ENCODE data around the gene SMAD4.

Gene SMAD4

DNA sequence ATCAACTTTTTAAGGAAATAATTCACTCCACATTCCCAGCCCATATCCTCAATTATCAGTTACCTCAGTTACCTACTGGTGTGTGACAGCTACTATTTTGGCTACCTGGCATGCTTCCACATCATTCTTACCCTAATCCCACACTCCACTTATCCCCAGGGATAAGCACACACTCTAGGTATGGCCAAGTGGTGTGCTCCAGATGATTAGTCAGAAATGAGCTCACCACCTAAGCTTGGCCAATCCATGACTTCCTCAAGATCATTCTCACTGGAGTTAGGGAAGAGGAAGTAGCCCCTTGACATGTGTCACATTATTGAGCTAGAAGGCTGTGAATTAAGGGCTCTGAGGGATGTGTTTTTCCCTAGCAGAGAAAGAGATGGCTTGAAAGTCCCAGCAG is 20.9 kb upstream of the SMAD4 start:
- H3K4me3 ChIP-seq (replicated peaks; ENCODE audit: low read depth, low read length) = no peak overlapping the region
- no peak for DNase-seq (ENCODE audit: extremely low read depth, low read depth)
- TF ChIP-seq, protein P1, sequence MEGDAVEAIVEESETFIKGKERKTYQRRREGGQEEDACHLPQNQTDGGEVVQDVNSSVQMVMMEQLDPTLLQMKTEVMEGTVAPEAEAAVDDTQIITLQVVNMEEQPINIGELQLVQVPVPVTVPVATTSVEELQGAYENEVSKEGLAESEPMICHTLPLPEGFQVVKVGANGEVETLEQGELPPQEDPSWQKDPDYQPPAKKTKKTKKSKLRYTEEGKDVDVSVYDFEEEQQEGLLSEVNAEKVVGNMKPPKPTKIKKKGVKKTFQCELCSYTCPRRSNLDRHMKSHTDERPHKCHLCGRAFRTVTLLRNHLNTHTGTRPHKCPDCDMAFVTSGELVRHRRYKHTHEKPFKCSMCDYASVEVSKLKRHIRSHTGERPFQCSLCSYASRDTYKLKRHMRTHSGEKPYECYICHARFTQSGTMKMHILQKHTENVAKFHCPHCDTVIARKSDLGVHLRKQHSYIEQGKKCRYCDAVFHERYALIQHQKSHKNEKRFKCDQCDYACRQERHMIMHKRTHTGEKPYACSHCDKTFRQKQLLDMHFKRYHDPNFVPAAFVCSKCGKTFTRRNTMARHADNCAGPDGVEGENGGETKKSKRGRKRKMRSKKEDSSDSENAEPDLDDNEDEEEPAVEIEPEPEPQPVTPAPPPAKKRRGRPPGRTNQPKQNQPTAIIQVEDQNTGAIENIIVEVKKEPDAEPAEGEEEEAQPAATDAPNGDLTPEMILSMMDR (IDR thresholded peaks at IDR 0.05; ENCODE audit: low read depth, low read length, missing control alignments) = no peak

DNA sequence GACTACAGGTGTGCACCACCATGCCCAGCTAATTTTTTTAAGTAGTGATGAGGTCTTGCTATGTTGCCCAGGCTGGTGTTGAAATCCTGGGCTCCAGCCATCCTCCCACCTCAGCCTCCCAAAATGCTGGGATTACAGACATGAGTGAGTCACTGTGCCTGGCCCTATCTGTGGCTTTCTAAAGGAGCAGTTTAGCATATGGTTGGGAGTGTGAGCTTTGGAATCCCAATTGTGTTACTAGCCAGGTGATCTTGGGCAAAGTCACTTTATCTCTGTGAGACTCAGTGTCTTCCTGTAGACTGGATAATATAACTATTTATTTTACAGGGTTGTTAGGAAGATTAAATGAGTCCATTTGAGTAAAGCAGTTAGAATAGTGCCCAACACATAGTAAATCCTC is 19.8 kb upstream of the SMAD4 start:
- DNase-seq (ENCODE audit: extremely low read depth, low read depth) = no peak
- TF ChIP-seq, protein P1 (IDR thresholded peaks at IDR 0.05; ENCODE audit: low read depth, low read length, missing control alignments) = no peak
- H3K4me3 ChIP-seq (replicated peaks; ENCODE audit: low read depth, low read length) = no peak overlapping the region

DNA sequence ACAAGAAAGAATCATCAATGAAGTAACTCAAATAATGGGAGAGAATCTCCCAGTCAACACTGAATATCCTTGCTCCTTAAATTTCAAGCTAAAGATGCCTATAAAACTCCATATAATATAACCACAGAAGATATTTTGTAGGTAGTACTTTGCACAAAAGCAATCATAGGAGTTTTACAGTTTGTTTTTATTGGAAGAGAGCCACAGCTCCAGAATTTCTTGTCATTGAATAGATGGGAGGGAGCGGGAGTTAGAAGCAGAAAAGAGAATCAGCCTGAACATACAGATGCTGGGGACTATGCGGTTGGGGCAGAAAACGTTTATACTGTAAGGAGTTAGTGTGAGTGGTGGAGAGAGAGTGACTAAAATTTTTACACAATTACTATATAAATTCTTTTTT is 18.3 kb upstream of the SMAD4 start:
- TF ChIP-seq, protein P1 (IDR thresholded peaks at IDR 0.05; ENCODE audit: low read depth, low read length, missing control alignments) = no peak
- no peak for DNase-seq (ENCODE audit: extremely low read depth, low read depth)
- no peak overlapping the region for H3K4me3 ChIP-seq (replicated peaks; ENCODE audit: low read depth, low read length)

DNA sequence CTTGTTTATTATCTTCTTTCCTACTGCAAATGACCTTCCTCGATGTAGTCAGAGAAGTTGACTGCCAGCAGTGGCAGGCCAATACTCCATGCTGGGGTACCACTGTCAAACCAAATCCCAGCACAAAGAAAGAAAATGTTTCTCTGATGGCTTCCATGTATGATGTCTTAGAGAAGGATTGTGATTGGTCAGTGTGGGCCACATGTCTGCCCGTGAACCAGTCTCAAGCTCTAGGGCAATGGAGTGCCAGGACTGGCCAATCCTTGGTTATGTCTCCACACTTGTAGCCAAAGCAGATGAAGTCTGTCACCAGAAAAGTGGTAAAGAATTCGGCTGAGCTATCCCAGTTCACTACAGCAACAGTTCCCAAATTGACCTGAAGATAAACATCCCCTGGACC is 17.6 kb upstream of the SMAD4 start:
- DNase-seq (ENCODE audit: extremely low read depth, low read depth) = no peak
- TF ChIP-seq, protein P1 (IDR thresholded peaks at IDR 0.05; ENCODE audit: low read depth, low read length, missing control alignments) = no peak
- no peak overlapping the region for H3K4me3 ChIP-seq (replicated peaks; ENCODE audit: low read depth, low read length)

DNA sequence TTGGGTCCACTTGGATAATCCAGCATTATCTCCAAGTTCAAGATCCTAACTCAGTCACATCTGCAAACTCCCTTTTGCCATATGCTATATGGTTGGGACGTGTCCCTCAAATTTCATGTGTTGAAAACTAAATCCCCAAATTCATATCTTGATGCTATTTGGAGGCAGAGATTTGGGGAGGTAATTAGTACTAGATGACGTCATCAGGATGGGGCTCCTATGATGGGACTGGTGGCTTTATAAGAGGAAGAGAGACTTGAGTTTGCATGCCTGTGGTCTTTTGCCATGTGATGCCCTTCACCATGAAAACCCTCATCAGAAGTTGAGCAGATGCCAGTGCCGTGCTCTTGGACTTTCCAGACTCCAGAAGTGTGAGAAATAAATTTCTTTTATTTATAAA is 16.8 kb upstream of the SMAD4 start:
- TF ChIP-seq, protein P1 (IDR thresholded peaks at IDR 0.05; ENCODE audit: low read depth, low read length, missing control alignments) = no peak
- no peak overlapping the region for H3K4me3 ChIP-seq (replicated peaks; ENCODE audit: low read depth, low read length)
- no peak for DNase-seq (ENCODE audit: extremely low read depth, low read depth)

DNA sequence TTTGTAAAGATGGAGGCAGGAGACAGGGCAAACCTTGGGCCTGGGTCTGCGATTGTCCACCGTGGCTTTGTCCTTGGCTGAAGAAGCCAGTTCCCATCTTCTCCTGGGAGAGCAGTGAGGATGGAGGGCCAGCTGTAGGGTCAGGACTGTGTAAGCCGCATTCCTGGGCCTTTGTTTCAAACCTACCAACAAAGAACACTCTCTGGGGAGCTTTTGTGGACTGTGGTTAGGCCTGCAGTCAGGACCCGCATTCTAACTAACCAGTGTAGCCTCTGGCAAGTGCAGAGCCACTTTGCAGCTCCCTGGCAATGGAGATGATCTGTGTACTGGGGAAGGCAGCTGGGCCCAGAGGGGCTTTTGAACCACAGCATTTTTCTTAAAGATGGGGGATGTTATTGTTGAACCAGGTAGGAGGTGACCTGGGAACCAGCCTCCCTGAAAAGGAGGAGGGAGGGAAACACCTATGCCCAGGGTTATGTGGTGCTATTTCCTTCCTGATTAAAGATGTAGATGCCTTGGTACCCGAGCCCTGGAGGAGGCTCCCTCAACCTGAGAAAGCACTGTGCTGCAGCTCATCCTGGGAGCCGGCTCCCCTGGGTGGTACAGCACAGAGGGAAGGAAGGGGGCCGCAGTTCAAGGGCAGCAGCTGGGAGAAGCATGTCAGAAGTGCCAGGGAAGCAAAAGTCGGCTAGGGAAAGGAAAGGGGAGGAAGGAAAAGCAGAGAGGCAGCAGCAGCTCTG is 12.7 kb upstream of the SMAD4 start:
- no peak for DNase-seq (ENCODE audit: extremely low read depth, low read depth)
- no peak overlapping the region for H3K4me3 ChIP-seq (replicated peaks; ENCODE audit: low read depth, low read length)
- TF ChIP-seq, protein P1 (IDR thresholded peaks at IDR 0.05; ENCODE audit: low read depth, low read length, missing control alignments) = no peak

DNA sequence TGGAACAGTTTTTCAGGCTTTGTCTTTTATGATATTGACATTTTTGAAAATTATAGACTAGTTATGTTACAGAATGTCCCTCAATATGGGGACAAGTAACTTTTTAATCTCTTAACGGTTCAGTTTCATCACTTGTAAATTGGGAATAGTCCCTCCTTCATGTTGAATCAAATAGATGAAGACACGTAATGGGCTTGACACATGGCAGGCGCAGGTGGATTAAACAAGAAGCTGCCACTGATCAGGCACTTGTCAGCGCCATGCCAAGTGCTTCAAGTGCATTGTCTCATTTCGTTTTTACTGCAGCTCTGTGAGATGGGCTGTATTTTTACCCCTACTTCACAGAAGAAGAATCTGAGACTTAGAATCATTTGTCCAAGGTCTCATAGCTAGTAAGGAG is 9.5 kb upstream of the SMAD4 start:
- TF ChIP-seq, protein P1 (IDR thresholded peaks at IDR 0.05; ENCODE audit: low read depth, low read length, missing control alignments) = no peak
- DNase-seq (ENCODE audit: extremely low read depth, low read depth) = no peak
- no peak overlapping the region for H3K4me3 ChIP-seq (replicated peaks; ENCODE audit: low read depth, low read length)
